SK-N-MC (cell line): ENCODE measurements around the gene SPTB.

Source experiments
- EZH2 ChIP-seq: fragments of 200-600 bp; sonication (generic); IDR thresholded peaks from one replicate; pipeline ENCODE4 v1.6.1; 2017; ENCODE audit warnings: antibody characterized with exemption
- POLR2AphosphoS5 ChIP-seq: IDR thresholded peaks from 2 replicates; pipeline ENCODE4 v1.6.1; 2012; ENCODE audit warnings: mild to moderate bottlenecking, low read depth, low read length, borderline replicate concordance

DNA sequence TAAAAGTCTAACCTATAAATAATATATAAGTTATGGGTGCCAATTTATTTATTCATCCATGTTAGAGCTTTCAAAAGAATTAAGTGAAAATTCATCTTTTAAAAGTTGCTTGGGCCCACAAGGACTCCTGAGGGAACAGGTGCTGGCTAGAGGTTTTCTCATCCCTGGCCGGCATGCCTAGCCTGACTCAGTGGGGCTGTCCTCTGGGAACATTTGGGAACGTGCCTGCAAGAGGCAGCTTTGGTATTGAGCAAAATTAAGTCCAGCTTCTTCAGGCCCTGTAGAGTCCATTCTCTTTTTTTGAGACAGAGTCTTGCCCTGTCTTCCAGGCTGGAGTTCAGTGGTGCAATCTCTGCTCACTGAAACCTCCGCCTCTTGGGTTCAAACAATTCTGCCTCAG is 44.7 kb downstream of the SPTB start:
- TF ChIP-seq POLR2AphosphoS5, result no peak
- TF ChIP-seq EZH2, result no peak
